Endothelial cell of umbilical vein (primary cell): ENCODE data around the gene LRRC8D. TPM values are rescaled to one million over a fixed set of nuclear protein-coding genes. Genes with fewer than 3 reads are reported as not detected.

Experiments used
- BruUV-seq: library from RNA; stranded (reverse); fragments of 400-500 nt; replicated peaks from 2 replicates; lab custom pipeline; 2021; lab: Mats Ljungman, UMichigan
- CTCF ChIA-PET: fragments of 300-600, 350-600 bp; sonication (Branson Sonifier 250); formaldehyde crosslinking; loops from one replicate; lab custom pipeline; 2021; ENCODE audit warnings: antibody characterized with exemption, inconsistent platforms; lab: Charles Lee
- POLR2A ChIA-PET: fragments of 300-600, 350-600 bp; sonication (Branson Sonifier 250); formaldehyde crosslinking; loops from one replicate; lab custom pipeline; 2021; ENCODE audit warnings: antibody characterized with exemption, inconsistent platforms; lab: Charles Lee
- DNase-seq: peaks from one replicate; pipeline ENCODE4 v3.0.0-alpha.2; 2011; ENCODE audit warnings: low read depth, low spot score
- FAIRE-seq: peaks from 2 replicates; lab custom pipeline; 2011; peaks lifted over from hg19 to GRCh38; lab: Jason Lieb, UNC
- H2AFZ ChIP-seq: 2 replicates; pipeline ENCODE4 v1.6.0; 2012; ENCODE audit warnings: low read depth, low read length, control low read depth, inconsistent platforms
- H3K27ac ChIP-seq: 2 replicates; pipeline ENCODE4 v1.5.1; 2011; ENCODE audit warnings: low read depth, mild to moderate bottlenecking, control low read depth, low read length, moderate library complexity; ENCODE audit not compliant: insufficient read depth
- H3K27me3 ChIP-seq, 2 experiments: 2 replicates each; pipeline versions ENCODE4 v1.6.0 to v1.6.1; 2011; ENCODE audit warnings: low read length in 2 of 2, mixed read lengths in 1 of 2; ENCODE audit not compliant: control insufficient read depth in 2 of 2, insufficient read depth in 2 of 2
- H3K36me3 ChIP-seq, 2 experiments: 2 replicates in 1 of 2; 3 replicates in 1 of 2; pipeline ENCODE4 v1.5.1; 2011; ENCODE audit warnings: low read length in 2 of 2, mild to moderate bottlenecking in 1 of 2, moderate library complexity in 1 of 2; ENCODE audit not compliant: control insufficient read depth in 2 of 2, insufficient read depth in 2 of 2; ENCODE audit errors: extremely low read depth in 1 of 2
- H3K4me1 ChIP-seq: 3 replicates; pipeline ENCODE4 v1.5.1; 2011; ENCODE audit warnings: mild to moderate bottlenecking, low read length; ENCODE audit not compliant: control insufficient read depth, insufficient read depth; ENCODE audit errors: extremely low read depth
- H3K4me2 ChIP-seq: 2 replicates; pipeline ENCODE4 v1.6.1; 2011; ENCODE audit warnings: low read length, control low read depth, mixed read lengths; ENCODE audit not compliant: insufficient read depth
- H3K4me3 ChIP-seq, 3 experiments: fragments of 200-600 bp in 1 of 3; sonication (generic), shearing (Covaris generic) in 1 of 3; replicated peaks in 1 of 3; 2 replicates each; pipeline ENCODE4 v1.5.1; 2011 to 2016; ENCODE audit warnings: control low read depth in 3 of 3, low read length in 3 of 3, mild to moderate bottlenecking in 2 of 3, inconsistent platforms in 1 of 3, low read depth in 1 of 3, moderate library complexity in 1 of 3; ENCODE audit not compliant: insufficient read depth in 1 of 3
- H3K79me2 ChIP-seq: 2 replicates; pipeline ENCODE4 v1.6.0; 2012; ENCODE audit warnings: low read length, inconsistent platforms; ENCODE audit not compliant: control insufficient read depth, insufficient read depth
- H3K9ac ChIP-seq: replicated peaks from 2 replicates; pipeline ENCODE3; 2011; ENCODE audit warnings: low read length, control low read depth; ENCODE audit not compliant: insufficient read depth; ENCODE audit errors: extremely low read depth
- H3K9me1 ChIP-seq: replicated peaks from 3 replicates; pipeline ENCODE4 v1.6.0; 2011; ENCODE audit warnings: mild to moderate bottlenecking, low read length; ENCODE audit not compliant: control insufficient read depth, insufficient read depth; ENCODE audit errors: extremely low read depth
- H3K9me3 ChIP-seq: replicated peaks from 2 replicates; pipeline ENCODE4 v1.5.1; 2012; ENCODE audit warnings: low read length, inconsistent platforms; ENCODE audit not compliant: control insufficient read depth, insufficient read depth
- H4K20me1 ChIP-seq: replicated peaks from 2 replicates; pipeline ENCODE3; 2011; ENCODE audit warnings: mild to moderate bottlenecking, low read length; ENCODE audit not compliant: control insufficient read depth, insufficient read depth; ENCODE audit errors: extremely low read depth
- CTCF ChIP-seq, 2 donors: IDR thresholded peaks; 1 replicate in 1 of 2; 2 replicates in 1 of 2; pipeline ENCODE4 v1.5.1; 2011; ENCODE audit warnings: low read length in 2 of 2, mild to moderate bottlenecking in 2 of 2, moderate library complexity in 2 of 2, control low read depth in 1 of 2, inconsistent platforms in 1 of 2, low read depth in 1 of 2; ENCODE audit not compliant: insufficient read depth in 1 of 2; ENCODE audit errors: extremely low read depth in 1 of 2
- EZH2 ChIP-seq: IDR thresholded peaks from 2 replicates; pipeline ENCODE4 v1.6.1; 2012; ENCODE audit warnings: borderline replicate concordance, low read depth, mild to moderate bottlenecking, moderate library complexity, low read length, inconsistent platforms; ENCODE audit not compliant: severe bottlenecking
- FOS ChIP-seq: IDR thresholded peaks from 2 replicates; pipeline ENCODE4 v1.6.1; 2011; ENCODE audit warnings: mild to moderate bottlenecking, low read length, moderate library complexity, borderline replicate concordance; ENCODE audit not compliant: insufficient read depth
- GATA2 ChIP-seq: IDR thresholded peaks from 2 replicates; pipeline ENCODE4 v1.7.0; 2011; ENCODE audit warnings: low read depth, mild to moderate bottlenecking, moderate library complexity, mixed read lengths, low read length; ENCODE audit not compliant: insufficient read length, insufficient read depth
- JUN ChIP-seq: IDR thresholded peaks from 2 replicates; pipeline ENCODE4 v1.6.1; 2011; ENCODE audit warnings: borderline replicate concordance, low read depth; ENCODE audit not compliant: insufficient read length, insufficient read depth
- MAX ChIP-seq: IDR thresholded peaks from 2 replicates; pipeline ENCODE4 v1.6.1; 2011; ENCODE audit not compliant: insufficient read depth, insufficient read length
- MYC ChIP-seq: IDR thresholded peaks from one replicate; pipeline ENCODE4 v1.6.1; 2011; ENCODE audit warnings: mild to moderate bottlenecking, low read depth, low read length
- POLR2A ChIP-seq: IDR thresholded peaks from 2 replicates; pipeline ENCODE4 v1.6.1; 2012; ENCODE audit warnings: low read depth, mild to moderate bottlenecking, control low read depth, low read length
- POLR2AphosphoS5 ChIP-seq: IDR thresholded peaks from 2 replicates; pipeline ENCODE4 v1.6.1; 2012; ENCODE audit warnings: low read depth, mild to moderate bottlenecking, control low read depth, low read length, moderate library complexity; ENCODE audit not compliant: insufficient read depth
- dilution Hi-C: fragments of 300-500 bp; cut with MboI; formaldehyde crosslinking; loops from one replicate; pipeline ENCODE4 v1.15.0; 2019; ENCODE audit warnings: low sequenced_read_pairs; ENCODE audit not compliant: extremely low pct_ligation_motif_present
- intact Hi-C: fragments of 100-400 bp; cut with micrococcal nuclease; formaldehyde crosslinking; loops from one replicate; pipeline ENCODE4 v1.10.0; 2022
- polyA plus RNA-seq, 4 experiments: library from polyadenylated mRNA; depleted of rRNA in 3 of 4; stranded (reverse) in 3 of 4; unstranded in 1 of 4; fragments of >200 nt; gene quantifications; 2 replicates each; pipeline versions ENCODE4 v1.2.1 to v1.2.3, GENCODE V29; 2011 to 2012; ENCODE audit warnings: missing spikeins in 1 of 4
- total RNA-seq: library from RNA; stranded (reverse); gene quantifications from 2 replicates; pipeline ENCODE4 v1.2.3, GENCODE V29; 2021

The LRRC8D gene
- total and polyA plus RNA-seq, 2 donors (not counting 3 experiments of a cell fraction or from before 2014, with no cell fraction given), result 31.9 to 37.7 TPM

GRCh38 chr1:89938171-89939055, 117.6 kb downstream of the LRRC8D start:
- H3K27me3 ChIP-seq, result no peaks in the 10 kb centered on the region
- dilution Hi-C loops (no loop called here), intact Hi-C loops (no loop called here)
- no peaks in the 10 kb centered on the region for H3K9me1 ChIP-seq
- DNase-seq (peak; percentile 6), FAIRE-seq (peak; percentile 54)
- H3K36me3 ChIP-seq, result peaks cover 0 to 4% of the 10 kb centered on the region in 2 experiments
- TF ChIP-seq FOS (no peak), MYC (no peak), MAX (no peak), GATA2 (no peak), POLR2A (no peak), JUN (no peak), EZH2 (no peak), CTCF (IDR thresholded peaks at IDR 0.05; ENCODE audit: extremely low read depth in 1 of 2, insufficient read depth in 1 of 2, low read depth in 1 of 2, low read length in 2 of 2) (no peak), POLR2AphosphoS5 (no peak)
- no peak overlapping the region for H3K27ac ChIP-seq
- no TSS peak for BruUV-seq
- CTCF ChIA-PET, result no interaction called here
- H3K4me1 ChIP-seq, result no peaks in the 10 kb centered on the region
- POLR2A ChIA-PET, result no interaction called here
- H3K79me2 ChIP-seq, result no peaks in the 10 kb centered on the region
- H4K20me1 ChIP-seq, result no peaks in the 10 kb centered on the region
- no peak overlapping the region for H3K4me2 ChIP-seq
- H3K9me3 ChIP-seq, result no peaks in the 10 kb centered on the region
- no peak overlapping the region for H3K9ac ChIP-seq
- H3K4me3 ChIP-seq, result no peak overlapping the region
- no peak overlapping the region for H2AFZ ChIP-seq
